Measurements from ENCODE around the gene PGPEP1. TPM values are rescaled to one million over a fixed set of nuclear protein-coding genes. Genes with fewer than 3 reads are reported as not detected.
"Not testable (repeated sequence)": the region's sequence is repeated elsewhere in the genome, so short reads cannot be mapped to it uniquely, and the experiment has no call there.

PGPEP1 gene
- total RNA-seq, 2 experiments from 2014 or later = 27.5 to 28.4 TPM

- ChIA-PET CTCF (no interaction called here), POLR2A (no interaction called here)
Measured at GRCh38 chr19:18373407-18373891, 33.1 kb downstream of the PGPEP1 start.

- ChIA-PET POLR2A (no interaction called here), CTCF (no interaction called here)
Measured at GRCh38 chr19:18373892-18374629, 33.7 kb downstream of the PGPEP1 start.

GRCh38 chr19:18377026-18377425 is 36.6 kb downstream of the PGPEP1 start:
- CTCF ChIA-PET = no interaction called here

GRCh38 chr19:18379803-18380747 is 39.7 kb downstream of the PGPEP1 start:
- POLR2A ChIA-PET = no interaction called here
- CTCF ChIA-PET = interaction anchor here (0.6 kb wide), 2 partner anchors 166 to 399 kb away, joined by 3 read pairs; no protein-coding TSS in a partner anchor

More at GRCh38 chr19:18377026-18377425, 36.6 kb downstream of the PGPEP1 start:
- POLR2A ChIA-PET = interaction anchor here (0.7 kb wide), 1 partner anchor 40 kb away, joined by 8 read pairs; no protein-coding TSS in a partner anchor

- CTCF ChIA-PET = interaction anchor here (0.7 kb wide), 1 partner anchor 367 kb away, joined by 3 read pairs; no protein-coding TSS in a partner anchor
- POLR2A ChIA-PET = no interaction called here
Measured at GRCh38 chr19:18380843-18381242, 40.4 kb downstream of the PGPEP1 start.

- CTCF ChIA-PET = interaction anchor here (0.8 kb wide), 1 partner anchor 55 kb away, joined by 3 read pairs; no protein-coding TSS in a partner anchor
- POLR2A ChIA-PET = not testable (repeated sequence)
Measured at GRCh38 chr19:18383622-18384021, 43.2 kb downstream of the PGPEP1 start.

- CTCF ChIA-PET = no interaction called here
- POLR2A ChIA-PET = no interaction called here
Measured at GRCh38 chr19:18384775-18385174, 44.4 kb downstream of the PGPEP1 start.

- POLR2A ChIA-PET = no interaction called here
- CTCF ChIA-PET = interaction anchor here (0.5 to 6.8 kb wide), 5 partner anchors 13 to 72 kb away, joined by 3 to 107 read pairs (median 3); partner anchors contain the start of gene LRRC25
Measured at GRCh38 chr19:18385359-18385674, 44.9 kb downstream of the PGPEP1 start.

GRCh38 chr19:18385675-18386542 is 45.5 kb downstream of the PGPEP1 start, which contains the start of gene GDF15:
Gene GDF15 (plus strand): TSS chr19:18386158. CDS start chr19:18386190, 32 bp downstream.
- ChIA-PET POLR2A (no interaction called here), CTCF (interaction anchor here (0.5 to 6.8 kb wide), 6 partner anchors 12 to 71 kb away, joined by 3 to 107 read pairs (median 3); partner anchors contain the start of gene LRRC25)

GRCh38 chr19:18386543-18387271 is 46.3 kb downstream of the PGPEP1 start:
- ChIA-PET POLR2A (no interaction called here), CTCF (interaction anchor here (1.0 to 6.8 kb wide), 2 partner anchors 27 to 37 kb away, joined by 3 to 107 read pairs; no protein-coding TSS in a partner anchor)

GRCh38 chr19:18388100-18388959 is 47.9 kb downstream of the PGPEP1 start:
- ChIA-PET POLR2A (interaction anchor here (0.6 to 1.3 kb wide), 2 partner anchors 12 to 31 kb away, joined by 3 to 5 read pairs; partner anchors contain the start of gene SSBP4), CTCF (interaction anchor here (0.5 to 6.8 kb wide), 32 partner anchors 9 to 456 kb away, joined by 3 to 107 read pairs (median 4); partner anchors contain the start of genes CCDC124, PDE4C, PGPEP1 and RAB3A)

- ChIA-PET CTCF (interaction anchor here (0.6 to 6.8 kb wide), 17 partner anchors 12 to 456 kb away, joined by 3 to 107 read pairs (median 5); partner anchors contain the start of genes CCDC124, PDE4C, PGPEP1 and RAB3A), POLR2A (interaction anchor here (1.3 kb wide), 1 partner anchor 30 kb away, joined by 3 read pairs; the partner anchor contains the start of gene SSBP4)
Measured at GRCh38 chr19:18388960-18389725, 48.7 kb downstream of the PGPEP1 start.

- CTCF ChIA-PET = interaction anchor here (0.9 to 6.8 kb wide), 5 partner anchors 16 to 138 kb away, joined by 3 to 107 read pairs (median 7); partner anchors contain the start of gene SSBP4
- POLR2A ChIA-PET = no interaction called here
Measured at GRCh38 chr19:18389726-18390064, 49.3 kb downstream of the PGPEP1 start.

GRCh38 chr19:18390065-18390907 is 49.9 kb downstream of the PGPEP1 start:
- ChIA-PET CTCF (interaction anchor here (0.8 to 6.8 kb wide), 7 partner anchors 23 to 138 kb away, joined by 3 to 107 read pairs (median 3); partner anchors contain the start of gene SSBP4), POLR2A (interaction anchor here (0.6 kb wide), 1 partner anchor 26 kb away, joined by 3 read pairs; no protein-coding TSS in a partner anchor)

- CTCF ChIA-PET = interaction anchor here (1.2 to 6.8 kb wide), 2 partner anchors 22 to 29 kb away, joined by 3 to 107 read pairs; no protein-coding TSS in a partner anchor
- POLR2A ChIA-PET = no interaction called here
Measured at GRCh38 chr19:18391509-18392075, 51.2 kb downstream of the PGPEP1 start.

All from activated CD8-positive, alpha-beta memory T cell treated with anti-CD3 and anti-CD28 coated beads for 36 hours (primary cell).